HepG2 (cell line): ENCODE results near the gene GNPDA2. TPM values are rescaled to one million over a fixed set of nuclear protein-coding genes. Genes with fewer than 3 reads are reported as not detected.
A peak's percentile ranks its signal among the peaks of the same experiment; 100 is the strongest.

Experiments used
- ARHGAP35 ChIP-seq: sonication (generic); formaldehyde crosslinking; IDR thresholded peaks from 2 replicates; pipeline ENCODE4 v1.9.0; 2022; ENCODE audit warnings: mild to moderate bottlenecking, inconsistent platforms, moderate library complexity, missing genetic modification reagents, borderline replicate concordance
- BATF2 ChIP-seq: sonication (generic); formaldehyde crosslinking; IDR thresholded peaks from 2 replicates; pipeline ENCODE4 v1.8.0; 2022; ENCODE audit warnings: mild to moderate bottlenecking, missing genetic modification reagents, moderate library complexity
- CCAR2 ChIP-seq: fragments of 200-400 bp; formaldehyde crosslinking; optimal IDR thresholded peaks from 2 replicates; pipeline ENCODE3; 2018; ENCODE audit warnings: low read depth, mild to moderate bottlenecking, low read length, moderate library complexity
- CREM ChIP-seq, 2 experiments: sonication (generic) in 1 of 2; formaldehyde crosslinking in 1 of 2; IDR thresholded peaks; 2 replicates each; pipeline versions ENCODE4 v1.4.0 to v1.6.1; 2016 to 2020; ENCODE audit warnings: antibody characterized with exemption in 1 of 2, mild to moderate bottlenecking in 1 of 2, missing genetic modification reagents in 1 of 2
- ELF4 ChIP-seq: sonication (generic); formaldehyde crosslinking; IDR thresholded peaks from 2 replicates; pipeline ENCODE4 v1.5.0; 2020; ENCODE audit warnings: missing genetic modification reagents, mild to moderate bottlenecking, moderate library complexity, borderline replicate concordance
- FOXA1 ChIP-seq, 2 experiments: fragments of 450-650 bp in 1 of 2; sonication (generic) in 1 of 2; formaldehyde crosslinking in 1 of 2; IDR thresholded peaks; 2 replicates each; pipeline versions ENCODE4 v1.4.0 to v1.6.1; 2016 to 2020; ENCODE audit warnings: missing genetic modification reagents in 1 of 2
- GABPA ChIP-seq, 2 experiments: IDR thresholded peaks; 2 replicates each; pipeline ENCODE4 v1.6.1; 2011 to 2016; ENCODE audit warnings: low read depth in 2 of 2, low read length in 1 of 2, missing biosample characterization in 1 of 2, missing genetic modification characterization in 1 of 2
- KLF15 ChIP-seq: sonication (generic); formaldehyde crosslinking; IDR thresholded peaks from 2 replicates; pipeline ENCODE4 v1.8.1; 2023; ENCODE audit warnings: borderline replicate concordance, mild to moderate bottlenecking, inconsistent platforms, missing genetic modification reagents, mixed read lengths
- SNAI1 ChIP-seq: sonication (generic); formaldehyde crosslinking; IDR thresholded peaks from 2 replicates; pipeline ENCODE4 v1.5.0; 2020; ENCODE audit warnings: mild to moderate bottlenecking, missing genetic modification reagents, borderline replicate concordance
- SOX5 ChIP-seq: IDR thresholded peaks from 2 replicates; pipeline ENCODE4 v1.6.1; 2016; ENCODE audit warnings: borderline replicate concordance
- TAF1 ChIP-seq: sonication (generic); formaldehyde crosslinking; IDR thresholded peaks from 2 replicates; pipeline ENCODE4 v1.4.0; 2020; ENCODE audit warnings: missing genetic modification reagents
- ZNF333 ChIP-seq: sonication (generic); formaldehyde crosslinking; IDR thresholded peaks from 2 replicates; pipeline ENCODE4 v1.4.0; 2020; ENCODE audit warnings: mild to moderate bottlenecking, missing genetic modification reagents, borderline replicate concordance
- ZNF34 ChIP-seq: sonication (generic); formaldehyde crosslinking; IDR thresholded peaks from 2 replicates; pipeline ENCODE4 v1.4.0; 2020; ENCODE audit warnings: mild to moderate bottlenecking, missing genetic modification reagents, borderline replicate concordance
- ZNF484 ChIP-seq: sonication (generic); formaldehyde crosslinking; IDR thresholded peaks from 2 replicates; pipeline ENCODE4 v1.5.1; 2020; ENCODE audit warnings: mild to moderate bottlenecking, low read depth, missing genetic modification reagents, borderline replicate concordance
- ZNF503 ChIP-seq: sonication (generic); formaldehyde crosslinking; IDR thresholded peaks from 2 replicates; pipeline ENCODE4 v1.4.0; 2020; ENCODE audit warnings: missing genetic modification reagents
- ZNF619 ChIP-seq: sonication (generic); formaldehyde crosslinking; IDR thresholded peaks from 2 replicates; pipeline ENCODE4 v1.4.0; 2020; ENCODE audit warnings: mild to moderate bottlenecking, missing genetic modification reagents
- ZNF773 ChIP-seq: sonication (generic); formaldehyde crosslinking; IDR thresholded peaks from 2 replicates; pipeline ENCODE4 v1.4.0; 2020; ENCODE audit warnings: missing genetic modification reagents, borderline replicate concordance
- polyA plus RNA-seq, 8 experiments: library from polyadenylated mRNA; depleted of rRNA in 3 of 8; stranded (reverse) in 7 of 8; unstranded in 1 of 8; fragments of >200 nt; fragmentation: Illumina TruSeq in 4 of 8; extraction: Trizol in 4 of 8; gene quantifications; 2 replicates each; pipeline versions ENCODE4 v1.2.1 to v1.2.3, GENCODE V29; 2011 to 2016; ENCODE audit warnings: low read depth in 4 of 8, missing spikeins in 1 of 8, mixed read lengths in 1 of 8; ENCODE audit not compliant: insufficient read depth in 1 of 8
- total RNA-seq, 5 experiments: library from RNA; depleted of rRNA; stranded (reverse); fragments of >200 nt; fragmentation: Illumina TruSeq; extraction: Trizol; gene quantifications; 2 replicates each; pipeline ENCODE4 v1.2.3, GENCODE V29; 2016; ENCODE audit warnings: low read depth in 1 of 5
- TF ChIP-seq, protein P1 (sequence below): sonication (generic); formaldehyde crosslinking; IDR thresholded peaks from 2 replicates; pipeline ENCODE4 v1.8.0; 2022; ENCODE audit warnings: missing genetic modification reagents, mild to moderate bottlenecking, inconsistent platforms, borderline replicate concordance
- TF ChIP-seq, protein P2 (sequence below): fragments of 450-650 bp; IDR thresholded peaks from 2 replicates; pipeline ENCODE4 v1.6.1; 2016

Gene GNPDA2
- total and polyA plus RNA-seq, 2 of the 13 experiments (the other 11 are each of a cell fraction or from before 2014, with no cell fraction given) = 5.4 to 9.0 TPM

DNA sequence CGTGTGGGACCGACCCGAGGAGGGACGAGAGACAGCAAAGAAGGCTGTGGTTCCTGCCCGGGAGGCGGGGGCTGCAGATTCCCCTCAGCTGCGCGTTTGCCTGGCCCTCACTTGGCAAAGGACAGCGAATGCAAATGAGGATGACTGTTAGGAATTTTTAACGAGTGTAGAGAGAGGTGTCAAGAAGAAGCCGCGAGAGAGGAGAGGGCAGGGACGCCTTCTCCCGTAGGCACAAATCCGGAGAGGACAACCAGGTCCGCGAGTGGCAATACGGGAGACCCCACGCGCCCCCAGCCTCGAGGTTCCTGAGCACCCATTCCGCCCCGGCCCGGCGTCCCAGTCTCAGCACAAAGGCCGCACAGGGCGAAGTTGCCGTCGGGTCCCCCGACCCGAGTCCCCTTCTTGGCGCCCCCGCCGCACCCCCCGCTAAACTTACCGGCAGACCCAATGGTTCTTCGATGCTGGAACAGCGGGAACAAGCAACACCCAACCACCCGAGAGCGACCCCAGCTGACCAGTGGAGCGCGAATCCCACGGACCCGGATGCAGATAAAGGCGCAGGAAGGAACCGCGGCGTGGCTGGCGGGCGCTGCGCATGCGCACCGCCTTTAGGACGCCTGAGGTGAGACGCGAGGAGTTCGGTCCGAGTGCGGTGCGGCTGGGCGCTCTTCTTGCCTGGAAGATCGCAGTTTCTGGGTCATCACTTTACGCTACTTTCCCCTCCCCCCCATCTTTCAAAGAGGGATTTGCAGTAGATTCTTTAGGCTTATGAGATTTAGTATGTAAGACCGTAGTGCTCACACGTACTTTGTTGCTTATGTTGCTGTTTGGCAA lies at the start of gene GNPDA2 (continued):
- TF ChIP-seq SNAI1 (CRISPR knock-in tag) = peak; percentile 68; the same call in 1 of the 2 replicates
- TF ChIP-seq KLF15 (CRISPR knock-in tag) = peak; percentile 53; the same call in 1 of the 2 replicates
- TF ChIP-seq SOX5 (CRISPR knock-in tag) = peak; percentile 41; the same call in 1 of the 2 replicates
- no peak for TF ChIP-seq ELF4 (CRISPR knock-in tag)
- 0 out of 2 replicates have a peak, but pooled peaks have one; percentile 77 for TF ChIP-seq ZNF484 (CRISPR knock-in tag)
- TF ChIP-seq ZNF619 (CRISPR knock-in tag) = no peak
- TF ChIP-seq ZNF773 (CRISPR knock-in tag) = no peak
- no peak for TF ChIP-seq CCAR2
- TF ChIP-seq, protein P1, sequence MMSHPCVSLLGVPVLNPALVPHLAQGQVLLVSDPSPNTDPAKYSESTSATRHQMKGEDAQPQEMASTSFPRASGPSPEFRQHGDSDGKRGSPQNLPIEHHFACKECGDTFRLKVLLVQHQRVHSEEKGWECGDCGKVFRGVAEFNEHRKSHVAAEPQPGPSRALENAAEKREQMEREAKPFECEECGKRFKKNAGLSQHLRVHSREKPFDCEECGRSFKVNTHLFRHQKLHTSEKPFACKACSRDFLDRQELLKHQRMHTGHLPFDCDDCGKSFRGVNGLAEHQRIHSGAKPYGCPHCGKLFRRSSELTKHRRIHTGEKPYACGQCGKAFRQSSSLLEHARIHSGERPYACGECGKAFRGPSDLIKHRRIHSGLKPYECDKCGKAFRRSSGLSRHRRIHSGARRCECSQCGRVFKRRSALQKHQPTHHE = peak; percentile 55; the same call in 1 of the 2 replicates
- TF ChIP-seq, protein P2, sequence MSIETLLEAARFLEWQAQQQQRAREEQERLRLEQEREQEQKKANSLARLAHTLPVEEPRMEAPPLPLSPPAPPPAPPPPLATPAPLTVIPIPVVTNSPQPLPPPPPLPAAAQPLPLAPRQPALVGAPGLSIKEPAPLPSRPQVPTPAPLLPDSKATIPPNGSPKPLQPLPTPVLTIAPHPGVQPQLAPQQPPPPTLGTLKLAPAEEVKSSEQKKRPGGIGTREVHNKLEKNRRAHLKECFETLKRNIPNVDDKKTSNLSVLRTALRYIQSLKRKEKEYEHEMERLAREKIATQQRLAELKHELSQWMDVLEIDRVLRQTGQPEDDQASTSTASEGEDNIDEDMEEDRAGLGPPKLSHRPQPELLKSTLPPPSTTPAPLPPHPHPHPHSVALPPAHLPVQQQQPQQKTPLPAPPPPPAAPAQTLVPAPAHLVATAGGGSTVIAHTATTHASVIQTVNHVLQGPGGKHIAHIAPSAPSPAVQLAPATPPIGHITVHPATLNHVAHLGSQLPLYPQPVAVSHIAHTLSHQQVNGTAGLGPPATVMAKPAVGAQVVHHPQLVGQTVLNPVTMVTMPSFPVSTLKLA = no peak
- peak; percentile 81; the same call in 1 of the 2 replicates for TF ChIP-seq ZNF34 (CRISPR knock-in tag)
- TF ChIP-seq CREM (IDR thresholded peaks at IDR 0.05) = 0 out of 2 replicates have a peak, but pooled peaks have one; percentile 8
- TF ChIP-seq CREM (CRISPR knock-in tag; IDR thresholded peaks at IDR 0.05) = no peak
- TF ChIP-seq ZNF503 = 0 out of 2 replicates have a peak, but pooled peaks have one; percentile 25
- no peak for TF ChIP-seq FOXA1 (IDR thresholded peaks at IDR 0.05)
- peak; percentile 12; the same call in 1 of the 2 replicates for TF ChIP-seq FOXA1 (CRISPR knock-in tag; IDR thresholded peaks at IDR 0.05)
- TF ChIP-seq GABPA (IDR thresholded peaks at IDR 0.05; ENCODE audit: low read depth, low read length) = peak; percentile 73
- peak; percentile 88 for TF ChIP-seq GABPA (CRISPR knock-in tag; IDR thresholded peaks at IDR 0.05; ENCODE audit: low read depth)
- peak; percentile 72; the same call in 1 of the 2 replicates for TF ChIP-seq TAF1 (CRISPR knock-in tag)
- 0 out of 2 replicates have a peak, but pooled peaks have one; percentile 30 for TF ChIP-seq ARHGAP35 (CRISPR knock-in tag)
- peak; percentile 78; the same call in 1 of the 2 replicates for TF ChIP-seq ZNF333
- peak; percentile 73; the same call in 1 of the 2 replicates for TF ChIP-seq BATF2
